ENCODE measurements around the gene NKAIN2. TPM values are rescaled to one million over a fixed set of nuclear protein-coding genes. Genes with fewer than 3 reads are reported as not detected.
A peak's percentile ranks its signal among the peaks of the same experiment; 100 is the strongest.

The NKAIN2 gene
- total and polyA plus RNA-seq, 7 donors: 0.08 to 13.5 (median 1.1) TPM

DNA sequence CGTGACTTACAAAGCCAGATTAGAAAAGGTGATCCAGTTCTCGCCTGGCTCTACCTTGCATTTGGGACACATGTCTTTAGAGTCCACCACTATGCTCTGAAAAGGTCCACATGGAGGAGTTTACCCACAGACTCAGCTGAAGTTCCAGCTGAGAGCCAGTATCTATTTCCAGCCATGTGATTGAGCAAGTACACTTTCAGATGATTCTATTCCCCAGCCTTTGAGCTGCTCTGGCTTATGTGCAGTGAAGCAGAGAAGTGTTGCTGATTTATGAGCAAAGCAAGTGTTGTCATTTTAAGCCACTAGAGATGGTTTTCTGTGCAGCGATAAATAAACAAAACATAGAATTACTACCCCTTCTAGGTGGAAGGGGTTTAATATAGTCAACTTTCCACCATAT is 637.8 kb downstream of the NKAIN2 start:
- no peaks in the 10 kb centered on the region for H3K27me3 ChIP-seq (ENCODE audit: insufficient read depth in 3 of 3, low read length in 2 of 3)
- WGBS, 3 donors: 73 to 84% (median 74%) methylated on average over 3 of the region's 3 CpGs
- H3K36me3 ChIP-seq (ENCODE audit: insufficient read depth in 1 of 2, low read depth in 1 of 2): no peaks in the 10 kb centered on the region
- no peak overlapping the region for H3K27ac ChIP-seq
- no peaks in the 10 kb centered on the region for H3K9me3 ChIP-seq
- intact Hi-C loops (cut with DNase I): no loop called here
- H3K4me1 ChIP-seq: no peaks in the 10 kb centered on the region
- no peak for DNase-seq
- H3K4me3 ChIP-seq: no peak overlapping the region
- TF ChIP-seq, protein P1, sequence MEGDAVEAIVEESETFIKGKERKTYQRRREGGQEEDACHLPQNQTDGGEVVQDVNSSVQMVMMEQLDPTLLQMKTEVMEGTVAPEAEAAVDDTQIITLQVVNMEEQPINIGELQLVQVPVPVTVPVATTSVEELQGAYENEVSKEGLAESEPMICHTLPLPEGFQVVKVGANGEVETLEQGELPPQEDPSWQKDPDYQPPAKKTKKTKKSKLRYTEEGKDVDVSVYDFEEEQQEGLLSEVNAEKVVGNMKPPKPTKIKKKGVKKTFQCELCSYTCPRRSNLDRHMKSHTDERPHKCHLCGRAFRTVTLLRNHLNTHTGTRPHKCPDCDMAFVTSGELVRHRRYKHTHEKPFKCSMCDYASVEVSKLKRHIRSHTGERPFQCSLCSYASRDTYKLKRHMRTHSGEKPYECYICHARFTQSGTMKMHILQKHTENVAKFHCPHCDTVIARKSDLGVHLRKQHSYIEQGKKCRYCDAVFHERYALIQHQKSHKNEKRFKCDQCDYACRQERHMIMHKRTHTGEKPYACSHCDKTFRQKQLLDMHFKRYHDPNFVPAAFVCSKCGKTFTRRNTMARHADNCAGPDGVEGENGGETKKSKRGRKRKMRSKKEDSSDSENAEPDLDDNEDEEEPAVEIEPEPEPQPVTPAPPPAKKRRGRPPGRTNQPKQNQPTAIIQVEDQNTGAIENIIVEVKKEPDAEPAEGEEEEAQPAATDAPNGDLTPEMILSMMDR (IDR thresholded peaks at IDR 0.05): no peak
- ATAC-seq: peak in 3 of 4 donors; percentile 35 to 64 (median 54)

DNA sequence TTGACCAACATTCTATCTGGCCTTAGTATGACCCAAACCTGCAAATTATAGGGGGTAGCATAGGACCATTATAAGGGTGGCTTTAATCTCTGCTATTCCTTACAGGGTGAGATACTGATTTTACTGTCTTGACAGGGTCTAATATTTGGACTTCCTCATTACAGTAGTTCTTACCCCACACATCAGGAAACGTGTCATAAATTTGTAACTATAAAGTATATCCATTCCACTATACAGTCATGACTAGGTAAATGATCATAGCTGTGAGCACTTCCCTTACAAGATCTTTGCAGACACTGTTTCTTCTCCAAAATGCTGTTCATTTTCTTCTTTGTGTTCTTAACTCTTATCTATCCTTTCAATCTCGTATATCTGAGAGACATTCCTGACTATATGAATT is 639.9 kb downstream of the NKAIN2 start:
- H3K4me3 ChIP-seq: no peak overlapping the region
- TF ChIP-seq, protein P1 (IDR thresholded peaks at IDR 0.05): no peak
- 62 to 70% (median 68%) methylated on average over 2 of the region's 2 CpGs for WGBS, 3 donors
- DNase-seq: no peak
- intact Hi-C loops (cut with DNase I): no loop called here
- H3K27me3 ChIP-seq (ENCODE audit: insufficient read depth in 3 of 3, low read length in 2 of 3): no peaks in the 10 kb centered on the region
- H3K4me1 ChIP-seq: no peaks in the 10 kb centered on the region
- no peak overlapping the region for H3K27ac ChIP-seq
- no peaks in the 10 kb centered on the region for H3K36me3 ChIP-seq (ENCODE audit: insufficient read depth in 1 of 2, low read depth in 1 of 2)
- no peak for ATAC-seq
- no peaks in the 10 kb centered on the region for H3K9me3 ChIP-seq

DNA sequence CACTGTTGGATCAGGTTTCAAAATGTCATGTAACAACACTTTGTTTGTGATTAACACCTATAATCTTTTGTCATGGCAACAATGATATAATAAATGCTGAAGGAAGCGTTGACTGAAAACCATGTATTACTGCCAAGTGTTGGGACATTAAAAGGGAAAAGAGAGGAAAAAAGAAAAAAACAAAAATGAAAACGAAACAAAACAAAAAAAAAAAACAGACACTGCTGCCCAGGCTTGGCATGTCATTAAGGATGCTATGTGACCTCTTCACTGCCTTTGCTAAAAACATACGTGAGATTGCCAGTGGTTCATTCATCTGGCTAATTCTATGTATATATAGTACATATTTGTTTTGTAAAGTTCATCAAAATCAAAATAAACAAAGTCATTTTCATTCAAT is 641.9 kb downstream of the NKAIN2 start:
- H3K27ac ChIP-seq: no peak overlapping the region
- intact Hi-C loops (cut with DNase I): no loop called here
- H3K4me3 ChIP-seq: no peak overlapping the region
- TF ChIP-seq, protein P1 (IDR thresholded peaks at IDR 0.05): no peak
- ATAC-seq (no peak), DNase-seq (no peak)
- no peaks in the 10 kb centered on the region for H3K27me3 ChIP-seq (ENCODE audit: insufficient read depth in 3 of 3, low read length in 2 of 3)
- WGBS, 3 donors: 59 to 63% (median 59%) methylated on average over 3 of the region's 3 CpGs
- H3K36me3 ChIP-seq (ENCODE audit: insufficient read depth in 1 of 2, low read depth in 1 of 2): no peaks in the 10 kb centered on the region
- no peaks in the 10 kb centered on the region for H3K4me1 ChIP-seq
- H3K9me3 ChIP-seq: no peaks in the 10 kb centered on the region

DNA sequence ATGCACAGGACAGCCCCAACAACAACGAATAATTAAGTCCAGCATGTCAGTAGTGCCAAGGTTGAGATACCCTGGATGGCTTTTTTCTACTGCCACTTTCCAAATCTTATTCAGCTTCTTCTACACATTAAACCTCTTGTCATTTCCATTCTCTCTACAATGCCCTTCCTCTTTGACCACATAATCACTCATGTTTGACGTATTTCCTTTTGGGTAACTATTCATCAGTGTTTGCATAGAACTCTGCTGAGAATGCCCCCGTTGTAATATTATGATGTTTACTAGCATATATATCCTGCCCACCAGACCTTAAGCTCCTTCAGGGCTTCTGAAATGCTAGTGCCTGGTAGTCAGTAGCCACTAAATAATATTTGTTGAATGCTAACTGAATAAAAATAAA is 643.3 kb downstream of the NKAIN2 start:
- no peaks in the 10 kb centered on the region for H3K27me3 ChIP-seq (ENCODE audit: insufficient read depth in 3 of 3, low read length in 2 of 3)
- DNase-seq: no peak
- TF ChIP-seq, protein P1 (IDR thresholded peaks at IDR 0.05): no peak
- 52 to 72% (median 54%) methylated on average over 3 of the region's 3 CpGs for WGBS, 3 donors
- no peak overlapping the region for H3K27ac ChIP-seq
- ATAC-seq: no peak
- H3K9me3 ChIP-seq: no peaks in the 10 kb centered on the region
- no peak overlapping the region for H3K4me3 ChIP-seq
- no peaks in the 10 kb centered on the region for H3K4me1 ChIP-seq
- intact Hi-C loops (cut with DNase I): no loop called here
- no peaks in the 10 kb centered on the region for H3K36me3 ChIP-seq (ENCODE audit: insufficient read depth in 1 of 2, low read depth in 1 of 2)

DNA sequence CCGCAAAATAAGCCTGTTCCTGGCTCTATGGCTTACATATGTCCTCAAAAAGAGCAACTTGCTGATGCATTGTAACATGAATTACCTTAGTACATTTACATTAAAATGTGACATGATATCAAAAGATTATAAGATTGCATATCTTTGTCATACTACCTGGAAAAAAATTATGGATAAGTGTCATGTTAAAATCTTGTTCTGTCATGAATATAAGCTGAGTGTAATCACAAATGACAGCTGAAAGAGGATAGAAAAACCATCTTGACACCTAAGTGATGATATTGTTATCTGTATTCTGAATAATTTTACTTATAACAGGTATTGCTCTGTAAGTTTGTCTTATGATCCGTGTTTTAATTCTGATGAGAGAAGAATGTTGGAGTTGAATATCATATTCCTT is 655.6 kb downstream of the NKAIN2 start:
- 81 to 93% (median 89%) methylated on average over 2 of the region's 2 CpGs for WGBS, 3 donors
- H3K36me3 ChIP-seq (ENCODE audit: insufficient read depth in 1 of 2, low read depth in 1 of 2): no peaks in the 10 kb centered on the region
- DNase-seq (no peak), ATAC-seq (no peak)
- intact Hi-C loops (cut with DNase I): no loop called here
- peaks cover 0 to 3% (median 0%) of the 10 kb centered on the region in 3 donors for H3K27me3 ChIP-seq (ENCODE audit: insufficient read depth in 3 of 3, low read length in 2 of 3)
- H3K4me1 ChIP-seq: no peaks in the 10 kb centered on the region
- H3K9me3 ChIP-seq: peaks cover 1% of the 10 kb centered on the region
- no peak overlapping the region for H3K4me3 ChIP-seq
- no peak overlapping the region for H3K27ac ChIP-seq
- TF ChIP-seq, protein P1 (IDR thresholded peaks at IDR 0.05): no peak
